H9 (cell line): ENCODE measurements around the gene C2orf68. TPM values are rescaled to one million over a fixed set of nuclear protein-coding genes. Genes with fewer than 3 reads are reported as not detected.

Source experiments
- DNase-seq: peaks from one replicate; pipeline ENCODE4 v3.0.0-alpha.2; 2017
- H2AFZ ChIP-seq: one replicate; pipeline ENCODE4 v1.6.1; 2013; ENCODE audit warnings: mild to moderate bottlenecking, low read length, control low read depth, moderate library complexity
- H2AK5ac ChIP-seq: 2 replicates; pipeline ENCODE4 v1.6.1; 2013; ENCODE audit warnings: low read length, control low read depth, mixed read lengths; ENCODE audit not compliant: insufficient read length
- H2BK120ac ChIP-seq: one replicate; pipeline ENCODE4 v1.6.1; 2013; ENCODE audit warnings: low read depth, mild to moderate bottlenecking, low read length, control low read depth, inconsistent platforms; ENCODE audit not compliant: poor library complexity, severe bottlenecking
- H2BK12ac ChIP-seq: 2 replicates; pipeline ENCODE4 v1.6.1; 2013; ENCODE audit warnings: low read length, control low read depth, mixed read lengths, low read depth; ENCODE audit not compliant: insufficient read length
- H2BK15ac ChIP-seq: 2 replicates; pipeline ENCODE4 v1.6.1; 2013; ENCODE audit warnings: low read depth, low read length, control low read depth
- H2BK20ac ChIP-seq: one replicate; pipeline ENCODE4 v1.6.1; 2013; ENCODE audit warnings: low read depth, mild to moderate bottlenecking, low read length, control low read depth, inconsistent platforms; ENCODE audit not compliant: poor library complexity, severe bottlenecking
- H2BK5ac ChIP-seq: 2 replicates; pipeline ENCODE4 v1.6.1; 2013; ENCODE audit warnings: low read length, control low read depth, mixed read lengths; ENCODE audit not compliant: insufficient read length
- H3K14ac ChIP-seq: 2 replicates; pipeline ENCODE4 v1.6.1; 2013; ENCODE audit warnings: low read length, control low read depth; ENCODE audit not compliant: insufficient read depth
- H3K18ac ChIP-seq: 2 replicates; pipeline ENCODE4 v1.6.1; 2013; ENCODE audit warnings: low read depth, mild to moderate bottlenecking, mixed read lengths, low read length, control low read depth; ENCODE audit not compliant: insufficient read length
- H3K23ac ChIP-seq: 2 replicates; pipeline ENCODE4 v1.6.1; 2013; ENCODE audit warnings: low read length, control low read depth, mixed read lengths, low read depth; ENCODE audit not compliant: insufficient read length
- H3K23me2 ChIP-seq: 2 replicates; pipeline ENCODE4 v1.6.1; 2013; ENCODE audit warnings: low read depth, mild to moderate bottlenecking, mixed read lengths, low read length, control low read depth; ENCODE audit not compliant: insufficient read length, poor library complexity, severe bottlenecking
- H3K27ac ChIP-seq: 2 replicates; pipeline ENCODE4 v1.5.1; 2013; ENCODE audit warnings: low read length, control low read depth, mixed read lengths, low read depth; ENCODE audit not compliant: insufficient read length
- H3K27me3 ChIP-seq: 2 replicates; pipeline ENCODE4 v1.6.1; 2013; ENCODE audit warnings: low read length, control low read depth, inconsistent platforms; ENCODE audit not compliant: insufficient read depth
- H3K4ac ChIP-seq: 2 replicates; pipeline ENCODE4 v1.6.1; 2013; ENCODE audit warnings: low read depth, mild to moderate bottlenecking, control low read depth, inconsistent platforms, low read length, moderate library complexity
- H3K4me1 ChIP-seq: 2 replicates; pipeline ENCODE4 v1.6.1; 2013; ENCODE audit warnings: low read length, control low read depth, inconsistent platforms; ENCODE audit not compliant: insufficient read depth
- H3K4me2 ChIP-seq: 2 replicates; pipeline ENCODE4 v1.6.1; 2013; ENCODE audit warnings: low read length, control low read depth, mixed read lengths; ENCODE audit not compliant: insufficient read length, insufficient read depth
- H3K56ac ChIP-seq: 2 replicates; pipeline ENCODE4 v1.6.1; 2013; ENCODE audit warnings: low read depth, mild to moderate bottlenecking, mixed read lengths, low read length, control low read depth; ENCODE audit not compliant: insufficient read length
- H3K79me1 ChIP-seq: 2 replicates; pipeline ENCODE4 v1.6.1; 2013; ENCODE audit warnings: low read depth, mild to moderate bottlenecking, moderate library complexity, low read length, control low read depth, inconsistent platforms; ENCODE audit not compliant: insufficient read depth, poor library complexity, severe bottlenecking
- H3K79me2 ChIP-seq: 2 replicates; pipeline ENCODE4 v1.6.1; 2013; ENCODE audit warnings: low read length, control low read depth, inconsistent platforms; ENCODE audit not compliant: insufficient read depth
- H3K9ac ChIP-seq: 2 replicates; pipeline ENCODE4 v1.6.1; 2013; ENCODE audit warnings: low read length, control low read depth, mixed read lengths; ENCODE audit not compliant: insufficient read length; ENCODE audit errors: extremely low read depth
- H3K9me3 ChIP-seq: one replicate; pipeline ENCODE4 v1.6.1; 2013; ENCODE audit warnings: low read depth, low read length, inconsistent platforms; ENCODE audit not compliant: control insufficient read depth
- H3T11ph ChIP-seq: one replicate; pipeline ENCODE4 v1.6.1; 2013; ENCODE audit warnings: mild to moderate bottlenecking, low read length, control low read depth, inconsistent platforms
- H4K20me1 ChIP-seq: one replicate; pipeline ENCODE4 v1.6.1; 2013; ENCODE audit not compliant: control insufficient read depth, insufficient read length, insufficient read depth
- H4K5ac ChIP-seq: 2 replicates; pipeline ENCODE4 v1.6.1; 2013; ENCODE audit warnings: low read depth, mild to moderate bottlenecking, mixed read lengths, low read length, control low read depth; ENCODE audit not compliant: insufficient read length
- H4K8ac ChIP-seq: replicated peaks from 2 replicates; pipeline ENCODE4 v1.6.1; 2013; ENCODE audit warnings: low read length, control low read depth, mixed read lengths, low read depth; ENCODE audit not compliant: insufficient read length
- H4K91ac ChIP-seq: 2 replicates; pipeline ENCODE4 v1.6.1; 2013; ENCODE audit warnings: low read depth, mild to moderate bottlenecking, moderate library complexity, mixed read lengths, low read length, control low read depth; ENCODE audit not compliant: insufficient read length
- H3K27ac Mint-ChIP-seq, 3 experiments: 2 replicates in 2 of 3; 3 replicates in 1 of 3; pipeline ENCODE4 v1.8.0; 2020 to 2021; ENCODE audit warnings: mixed read lengths in 3 of 3, mild to moderate bottlenecking in 1 of 3, moderate library complexity in 1 of 3
- H3K27me3 Mint-ChIP-seq: 2 replicates; pipeline ENCODE4 v1.8.0; 2021; ENCODE audit warnings: low read depth, mild to moderate bottlenecking, moderate library complexity, mixed read lengths
- H3K36me3 Mint-ChIP-seq, 3 experiments: 2 replicates in 2 of 3; 3 replicates in 1 of 3; pipeline ENCODE4 v1.8.0; 2020 to 2021; ENCODE audit warnings: low read depth in 3 of 3, mixed read lengths in 3 of 3; ENCODE audit not compliant: insufficient read depth in 1 of 3
- H3K4me1 Mint-ChIP-seq, 2 experiments: 2 replicates each; pipeline ENCODE4 v1.8.0; 2020; ENCODE audit warnings: mixed read lengths in 2 of 2
- H3K4me3 Mint-ChIP-seq, 2 experiments: 2 replicates in 1 of 2; 3 replicates in 1 of 2; pipeline ENCODE4 v1.8.0; 2020 to 2021; ENCODE audit warnings: mild to moderate bottlenecking in 2 of 2, mixed read lengths in 2 of 2, moderate library complexity in 1 of 2
- H3K9me3 Mint-ChIP-seq, 2 experiments: 2 replicates in 1 of 2; 3 replicates in 1 of 2; pipeline ENCODE4 v1.8.0; 2020; ENCODE audit warnings: mild to moderate bottlenecking in 2 of 2, mixed read lengths in 2 of 2, moderate library complexity in 1 of 2
- CTCF ChIP-seq: fragments of 200-600 bp; sonication (generic); conservative IDR thresholded peaks from 3 replicates; pipeline ENCODE4 v1.8.0; 2021; ENCODE audit warnings: antibody characterized with exemption, mild to moderate bottlenecking
- WGBS: extraction: QIAGEN DNeasy Blood & Tissue Kit; methylation state at CpG from one replicate; pipeline ENCODE4 v1.1.7; 2013; ENCODE audit warnings: missing lambda C conversion rate, low lambda C conversion rate, mixed read lengths; ENCODE audit not compliant: insufficient read length; ENCODE audit errors: extremely low coverage; 5-methylcytosine and 5-hydroxymethylcytosine counted together
- total RNA-seq: library from RNA; stranded (reverse); gene quantifications from 2 replicates; pipeline ENCODE4 v1.2.1, GENCODE V29; 2021

Gene C2orf68
- total RNA-seq, 1 experiment from 2014 or later = 39.6 TPM

- no peak overlapping the region for H3T11ph ChIP-seq
- H3K27me3 Mint-ChIP-seq = no peaks in the 10 kb centered on the region; the same call in 1 of the 2 replicates
- no CpG with 5 or more reads among the region's 3 CpGs for WGBS
- H2AFZ ChIP-seq = no peak overlapping the region
- H3K9me3 ChIP-seq = no peaks in the 10 kb centered on the region
- H3K79me1 ChIP-seq = no peaks in the 10 kb centered on the region
- peaks cover 19 to 25% of the 10 kb centered on the region in 2 experiments for H3K4me1 Mint-ChIP-seq
- H3K56ac ChIP-seq = no peak overlapping the region
- no peak overlapping the region for H3K18ac ChIP-seq
- H3K9ac ChIP-seq = no peak overlapping the region
- no peak overlapping the region for H3K14ac ChIP-seq
- peaks cover 11% of the 10 kb centered on the region for H3K23me2 ChIP-seq
- H3K4me1 ChIP-seq = peaks cover 3% of the 10 kb centered on the region; the same call in 1 of the 2 replicates
- H3K79me2 ChIP-seq = no peaks in the 10 kb centered on the region
- no peak overlapping the region for H3K27ac Mint-ChIP-seq
- H2BK15ac ChIP-seq = no peak overlapping the region
- no peak for TF ChIP-seq CTCF
- H2BK5ac ChIP-seq = no peak overlapping the region
- peaks cover 0 to 24% (median 21%) of the 10 kb centered on the region in 3 experiments; a peak in 5 of 7 replicates for H3K36me3 Mint-ChIP-seq
- no peaks in the 10 kb centered on the region for H3K9me3 Mint-ChIP-seq
- no peak overlapping the region; a peak in 1 of 5 replicates for H3K4me3 Mint-ChIP-seq
- H2AK5ac ChIP-seq = no peak overlapping the region
- H3K4ac ChIP-seq = no peak overlapping the region
- no peak for DNase-seq
- H3K4me2 ChIP-seq = no peak overlapping the region
- no peak overlapping the region for H3K27ac ChIP-seq
- H4K20me1 ChIP-seq = no peaks in the 10 kb centered on the region
- no peak overlapping the region for H4K91ac ChIP-seq
- H4K8ac ChIP-seq = no peak overlapping the region
- H3K27me3 ChIP-seq = no peaks in the 10 kb centered on the region
- H4K5ac ChIP-seq = no peak overlapping the region
- H3K23ac ChIP-seq = no peak overlapping the region
- no peak overlapping the region for H2BK120ac ChIP-seq
- no peak overlapping the region for H2BK20ac ChIP-seq
- H2BK12ac ChIP-seq = no peak overlapping the region
These were observed 11.7 kb downstream of the C2orf68 start for GRCh38 chr2:85600235-85600575.
